Right renal pelvis (tissue), 4 donors: Measurements from ENCODE around the gene FAM193A. TPM values are rescaled to one million over a fixed set of nuclear protein-coding genes. Genes with fewer than 3 reads are reported as not detected.

Source experiments
- DNase-seq, 4 donors: peaks; one replicate each; pipeline ENCODE4 v3.0.0-alpha.2; 2013; ENCODE audit warnings: low read depth in 4 of 4, low spot score in 3 of 4, missing footprints in 1 of 4
- polyA plus RNA-seq, 4 donors: library from polyadenylated mRNA; unstranded; fragments of 120-200 nt; gene quantifications; one replicate each; pipeline ENCODE4 v1.2.1, GENCODE V29; 2013; ENCODE audit not compliant: insufficient read length in 4 of 4

Gene FAM193A
- polyA plus RNA-seq, 4 donors = 24.0 to 28.8 (median 26.8) TPM

- no peak for DNase-seq
Observed at GRCh38 chr4:2684486-2684885, 148.0 kb downstream of the FAM193A start.

GRCh38 chr4:2685541-2685940, 149.1 kb downstream of the FAM193A start:
- DNase-seq = no peak

GRCh38 chr4:2686379-2687265, 150.2 kb downstream of the FAM193A start:
- DNase-seq = no peak

- no peak for DNase-seq
Observed at GRCh38 chr4:2688281-2688680, 151.8 kb downstream of the FAM193A start.

GRCh38 chr4:2688697-2689096, 152.2 kb downstream of the FAM193A start:
- no peak for DNase-seq

- no peak for DNase-seq
Observed at GRCh38 chr4:2689114-2689513, 152.7 kb downstream of the FAM193A start.

- DNase-seq = no peak
Observed at GRCh38 chr4:2689825-2690700, 153.6 kb downstream of the FAM193A start.

- DNase-seq = no peak
Observed at GRCh38 chr4:2691313-2691712, 154.9 kb downstream of the FAM193A start.

- DNase-seq = no peak
Observed at GRCh38 chr4:2691952-2692435, 155.5 kb downstream of the FAM193A start.

GRCh38 chr4:2694691-2695090, 158.2 kb downstream of the FAM193A start:
- no peak for DNase-seq

- no peak for DNase-seq
Observed at GRCh38 chr4:2695346-2696060, 159.1 kb downstream of the FAM193A start.

GRCh38 chr4:2696423-2696822, 160.0 kb downstream of the FAM193A start:
- no peak for DNase-seq

GRCh38 chr4:2697995-2698414, 161.6 kb downstream of the FAM193A start:
- no peak for DNase-seq

- DNase-seq = no peak
Observed at GRCh38 chr4:2698504-2698903, 162.1 kb downstream of the FAM193A start.

GRCh38 chr4:2698951-2699505, 162.6 kb downstream of the FAM193A start:
- no peak for DNase-seq

- DNase-seq = no peak
Observed at GRCh38 chr4:2699534-2699933, 163.1 kb downstream of the FAM193A start.

- DNase-seq = no peak
Observed at GRCh38 chr4:2700031-2700430, 163.6 kb downstream of the FAM193A start.

- DNase-seq = no peak
Observed at GRCh38 chr4:2702361-2702760, 165.9 kb downstream of the FAM193A start.

GRCh38 chr4:2702770-2703169, 166.3 kb downstream of the FAM193A start:
- DNase-seq = no peak

- no peak for DNase-seq
Observed at GRCh38 chr4:2712261-2712842, 175.9 kb downstream of the FAM193A start.
